ENCODE results near the gene TMEM9. TPM values are rescaled to one million over a fixed set of nuclear protein-coding genes. Genes with fewer than 3 reads are reported as not detected.

TMEM9 gene
- total and polyA plus RNA-seq, 2 of the 8 experiments (the other 6 are each of a cell fraction or from before 2014, with no cell fraction given): 79.9 to 181 TPM

GRCh38 chr1:201138311-201138840 is 15.9 kb downstream of the TMEM9 start:
- FAIRE-seq (no peak), DNase-seq (ENCODE audit: low read depth in 1 of 2, low spot score in 2 of 2) (no peak)
- CTCF ChIA-PET (ENCODE audit: partially characterized antibody): interaction anchor here (0.9 to 5.8 kb wide), 8 partner anchors 11 to 86 kb away, joined by 3 to 32 read pairs (median 7); partner anchors contain the start of gene IGFN1
- Histone ChIP-seq H3K79me2 (ENCODE audit: control insufficient read depth in 1 of 2, insufficient read depth in 2 of 2, low read length in 2 of 2) (no peaks in the 10 kb centered on the region), H3K79me1 (ENCODE audit: low read depth, low read length) (no peaks in the 10 kb centered on the region; the same call in 1 of the 2 replicates), H3K9me3 (ENCODE audit: insufficient read depth in 2 of 2, low read depth in 1 of 2, low read length in 1 of 2) (no peaks in the 10 kb centered on the region), H3K4me1 (replicated peaks in 1 of 4; ENCODE audit: control insufficient read depth in 3 of 4, insufficient read depth in 4 of 4, low read length in 3 of 4) (no peaks in the 10 kb centered on the region), H3K18ac (ENCODE audit: extremely low read depth, low read length) (no peak overlapping the region), H3K4ac (replicated peaks; ENCODE audit: insufficient read length, low read depth, low read length) (no peak overlapping the region), H2BK5ac (ENCODE audit: low read depth, low read length) (no peak overlapping the region), H4K91ac (replicated peaks; ENCODE audit: insufficient read length, low read length) (no peak overlapping the region), H2AK5ac (ENCODE audit: low read depth, low read length) (no peak overlapping the region), H2BK20ac (ENCODE audit: low read length) (no peak overlapping the region), H3K23me2 (ENCODE audit: low read depth, low read length) (no peaks in the 10 kb centered on the region), H3K14ac (ENCODE audit: insufficient read length) (no peak overlapping the region), H2AFZ (ENCODE audit: low read length) (no peak overlapping the region), H3K23ac (ENCODE audit: insufficient read length) (no peak overlapping the region), H4K5ac (ENCODE audit: insufficient read length, low read depth, low read length) (no peak overlapping the region), H2BK120ac (replicated peaks; ENCODE audit: low read depth, low read length) (no peak overlapping the region), H3K27me3 (replicated peaks in 1 of 4; ENCODE audit: control insufficient read depth in 3 of 4, extremely low read depth in 1 of 4, insufficient read depth in 3 of 4, low read length in 3 of 4) (no peaks in the 10 kb centered on the region), H2BK15ac (ENCODE audit: low read length) (no peak overlapping the region), H3K56ac (replicated peaks; ENCODE audit: insufficient read length, low read depth, low read length) (no peak overlapping the region), H3K9ac (replicated peaks in 1 of 4; ENCODE audit: extremely low read depth in 1 of 4, low read depth in 3 of 4, low read length in 3 of 4) (no peak overlapping the region), H4K20me1 (replicated peaks in 1 of 2; ENCODE audit: control insufficient read depth in 1 of 2, insufficient read depth in 2 of 2, low read length in 2 of 2) (peaks cover 7 to 16% of the 10 kb centered on the region in 2 experiments), H3K4me2 (ENCODE audit: insufficient read depth in 1 of 2, low read depth in 2 of 2, low read length in 2 of 2) (no peak overlapping the region), H3K4me3 (ENCODE audit: extremely low read depth in 1 of 4, insufficient read depth in 2 of 4, low read depth in 3 of 4, low read length in 4 of 4) (no peak overlapping the region), H3K27ac (ENCODE audit: low read depth, low read length) (no peak overlapping the region), H3K36me3 (ENCODE audit: control insufficient read depth in 2 of 4, insufficient read depth in 4 of 4, low read length in 3 of 4) (peaks cover 21 to 81% (median 45%) of the 10 kb centered on the region in 4 experiments), H4K8ac (ENCODE audit: extremely low read depth, insufficient read depth, low read length) (no peak overlapping the region), H2BK12ac (ENCODE audit: low read depth, low read length) (no peak overlapping the region)
- POLR2A ChIA-PET (ENCODE audit: partially characterized antibody): interaction anchor here (1.1 to 3.7 kb wide), 4 partner anchors 9 to 24 kb away, joined by 3 to 28 read pairs (median 3); partner anchors contain the start of gene ASCL5
- WGBS, 2 experiments (ENCODE audit: extremely low coverage in 1 of 2, insufficient coverage in 1 of 2, insufficient read length in 1 of 2, insufficient replicate concordance in 2 of 2, low coverage in 1 of 2, low lambda C conversion rate in 2 of 2, missing lambda C conversion rate in 1 of 2): 90% methylated on average over 5 of the region's 6 CpGs; no CpG with 5 or more reads in 1 of the 2 experiments
- TF ChIP-seq SP4 (IDR thresholded peaks at IDR 0.05; ENCODE audit: low read length) (no peak), TAF7 (optimal IDR thresholded peaks at IDR 0.05; ENCODE audit: borderline replicate concordance, low read depth, low read length) (no peak), CHD2 (IDR thresholded peaks at IDR 0.05; ENCODE audit: low read length) (no peak), SAP30 (IDR thresholded peaks at IDR 0.05; ENCODE audit: insufficient read depth, insufficient replicate concordance, low read length) (no peak), CEBPB (IDR thresholded peaks at IDR 0.05; ENCODE audit: low read depth, low read length) (no peak), ATF3 (IDR thresholded peaks at IDR 0.05; ENCODE audit: insufficient read depth, low read depth, low read length) (no peak), HDAC2 (IDR thresholded peaks at IDR 0.05; ENCODE audit: borderline replicate concordance in 1 of 2, low read depth in 2 of 2, low read length in 2 of 2) (no peak), TEAD4 (IDR thresholded peaks at IDR 0.05; ENCODE audit: low read depth, low read length) (no peak), TAF1 (IDR thresholded peaks at IDR 0.05; ENCODE audit: low read depth, low read length) (no peak), CBX5 (IDR thresholded peaks at IDR 0.05; ENCODE audit: low read depth, low read length) (no peak), SP1 (IDR thresholded peaks at IDR 0.05; ENCODE audit: low read depth, low read length) (no peak), GTF2F1 (IDR thresholded peaks at IDR 0.05; ENCODE audit: borderline replicate concordance, low read depth, low read length) (no peak), SP2 (IDR thresholded peaks at IDR 0.05; ENCODE audit: low read length) (no peak), PHF8 (conservative IDR thresholded peaks at IDR 0.05; ENCODE audit: low read depth, low read length) (no peak)
